ENCODE measurements around the gene HTR4. TPM values are rescaled to one million over a fixed set of nuclear protein-coding genes. Genes with fewer than 3 reads are reported as not detected.

Gene HTR4
- polyA plus RNA-seq, 2 of the 4 experiments (the other 2 are of a cell fraction), result not detected

GRCh38 chr5:148623101-148623500, 31.2 kb downstream of the HTR4 start:
- ATAC-seq (no peak), DNase-seq (ENCODE audit: low read depth in 1 of 2, low spot score in 1 of 2) (no peak), FAIRE-seq (no peak)
- H3K4me1 ChIP-seq, result no peaks in the 10 kb centered on the region
- no peak for TF ChIP-seq ZFP36 (IDR thresholded peaks at IDR 0.05; ENCODE audit: borderline replicate concordance, partially characterized antibody)
- TF ChIP-seq HDAC2 (IDR thresholded peaks at IDR 0.05), result no peak
- no peak for TF ChIP-seq NPAS2 (CRISPR knock-in tag; IDR thresholded peaks at IDR 0.05; ENCODE audit: borderline replicate concordance)
- no peak for TF ChIP-seq ZSCAN20 (CRISPR knock-in tag; IDR thresholded peaks at IDR 0.05)
- TF ChIP-seq EP300 (IDR thresholded peaks at IDR 0.05), result no peak
- TF ChIP-seq MYC (IDR thresholded peaks at IDR 0.05; ENCODE audit: borderline replicate concordance, low read length), result no peak
- no peak for TF ChIP-seq JUN (IDR thresholded peaks at IDR 0.05)
- no peak for TF ChIP-seq PHF8 (IDR thresholded peaks at IDR 0.05; ENCODE audit: borderline replicate concordance, low read depth)
- no peak for TF ChIP-seq SMC3 (IDR thresholded peaks at IDR 0.05)
- no peak for TF ChIP-seq TP53 (CRISPR knock-in tag; IDR thresholded peaks at IDR 0.05)
- TF ChIP-seq RARB (CRISPR knock-in tag; IDR thresholded peaks at IDR 0.05), result no peak
- TF ChIP-seq CEBPB (IDR thresholded peaks at IDR 0.05), result no peak
- TF ChIP-seq CHD2 (IDR thresholded peaks at IDR 0.05; ENCODE audit: low read length, partially characterized antibody), result no peak
- TF ChIP-seq ESRRA (IDR thresholded peaks at IDR 0.05; ENCODE audit: borderline replicate concordance, low read length), result no peak
- TF ChIP-seq NFE2L2 (conservative IDR thresholded peaks at IDR 0.05; ENCODE audit: low read length), result no peak
- TF ChIP-seq EHMT2 (IDR thresholded peaks at IDR 0.05; ENCODE audit: low read depth), result no peak
- CTCF ChIA-PET, result no interaction called here
- no peak overlapping the region for H3K4me2 ChIP-seq
- H3K9me3 ChIP-seq, result no peaks in the 10 kb centered on the region
- no peak overlapping the region for H3K27ac ChIP-seq
- 25% methylated on average over 2 of the region's 2 CpGs for WGBS (ENCODE audit: missing lambda C conversion rate)
- POLR2A ChIA-PET, result no interaction called here
- no peak overlapping the region for H3K4me3 ChIP-seq

- no peak for ATAC-seq
- Histone ChIP-seq H3K4me2 (no peak overlapping the region), H3K27ac (no peak overlapping the region), H3K4me1 (no peaks in the 10 kb centered on the region), H3K9me3 (no peaks in the 10 kb centered on the region), H3K4me3 (no peak overlapping the region)
- no peak for FAIRE-seq
- WGBS (ENCODE audit: missing lambda C conversion rate), result 5% methylated on average over 2 of the region's 2 CpGs
- POLR2A ChIA-PET, result no interaction called here
- no peak for DNase-seq (ENCODE audit: low read depth in 1 of 2, low spot score in 1 of 2)
- no peak for TF ChIP-seq JUNB (IDR thresholded peaks at IDR 0.05)
- no peak for TF ChIP-seq HEYL (CRISPR knock-in tag; IDR thresholded peaks at IDR 0.05)
- no peak for TF ChIP-seq HDAC2 (IDR thresholded peaks at IDR 0.05)
- TF ChIP-seq SREBF2 (IDR thresholded peaks at IDR 0.05), result no peak
- CTCF ChIA-PET, result no interaction called here
Observed at GRCh38 chr5:148620696-148621095, 33.6 kb downstream of the HTR4 start.

DNA sequence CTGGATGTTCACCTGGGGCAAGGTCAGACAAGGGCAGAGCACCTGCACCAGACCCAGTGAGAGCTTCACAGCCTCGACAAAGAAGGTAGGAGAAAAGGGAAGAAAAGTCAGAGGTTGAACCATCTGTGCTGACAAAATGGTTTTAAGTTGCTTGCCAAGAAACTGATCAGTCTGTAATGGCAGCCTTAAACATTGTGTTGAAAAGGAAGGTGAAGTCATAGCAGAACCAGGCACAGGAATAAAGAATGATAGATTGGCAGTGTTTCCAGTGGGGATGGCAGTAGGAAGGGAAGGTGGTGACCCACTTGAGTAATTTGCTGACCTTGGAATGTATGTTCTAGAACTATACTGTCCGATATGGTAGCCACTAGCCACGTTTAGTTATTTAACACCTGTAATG, 34.2 kb downstream of the HTR4 start:
- H3K9me3 ChIP-seq, result no peaks in the 10 kb centered on the region
- ChIA-PET CTCF (no interaction called here), POLR2A (no interaction called here)
- TF ChIP-seq REST (IDR thresholded peaks at IDR 0.05) (no peak), RARB (CRISPR knock-in tag; IDR thresholded peaks at IDR 0.05) (no peak), RAD21 (conservative IDR thresholded peaks at IDR 0.05 in 1 of 2, IDR thresholded peaks at IDR 0.05 in 1 of 2) (no peak), RNF2 (IDR thresholded peaks at IDR 0.05; ENCODE audit: borderline replicate concordance, low read depth) (no peak), HOXB13 (CRISPR knock-in tag; IDR thresholded peaks at IDR 0.05; ENCODE audit: low read depth) (no peak), NPAS2 (CRISPR knock-in tag; IDR thresholded peaks at IDR 0.05; ENCODE audit: borderline replicate concordance) (no peak), FOSL2 (IDR thresholded peaks at IDR 0.05) (no peak), FOSL2 (CRISPR knock-in tag; IDR thresholded peaks at IDR 0.05) (no peak), CHD2 (IDR thresholded peaks at IDR 0.05; ENCODE audit: low read length, partially characterized antibody) (no peak), KDM5A (IDR thresholded peaks at IDR 0.05) (no peak)
- no peak for DNase-seq (ENCODE audit: low read depth in 1 of 2, low spot score in 1 of 2)
- H3K4me1 ChIP-seq, result no peaks in the 10 kb centered on the region
- no peak overlapping the region for H3K4me3 ChIP-seq
- WGBS (ENCODE audit: missing lambda C conversion rate), result 6% methylated on average over 3 of the region's 3 CpGs
- H3K4me2 ChIP-seq, result no peak overlapping the region
- no peak for FAIRE-seq
- ATAC-seq, result no peak
- H3K27ac ChIP-seq, result no peak overlapping the region
